ENCODE measurements around the gene CMTM4.
"Not testable (repeated sequence)": the region's sequence is repeated elsewhere in the genome, so short reads cannot be mapped to it uniquely, and the experiment has no call there.

Gene CMTM4

DNA sequence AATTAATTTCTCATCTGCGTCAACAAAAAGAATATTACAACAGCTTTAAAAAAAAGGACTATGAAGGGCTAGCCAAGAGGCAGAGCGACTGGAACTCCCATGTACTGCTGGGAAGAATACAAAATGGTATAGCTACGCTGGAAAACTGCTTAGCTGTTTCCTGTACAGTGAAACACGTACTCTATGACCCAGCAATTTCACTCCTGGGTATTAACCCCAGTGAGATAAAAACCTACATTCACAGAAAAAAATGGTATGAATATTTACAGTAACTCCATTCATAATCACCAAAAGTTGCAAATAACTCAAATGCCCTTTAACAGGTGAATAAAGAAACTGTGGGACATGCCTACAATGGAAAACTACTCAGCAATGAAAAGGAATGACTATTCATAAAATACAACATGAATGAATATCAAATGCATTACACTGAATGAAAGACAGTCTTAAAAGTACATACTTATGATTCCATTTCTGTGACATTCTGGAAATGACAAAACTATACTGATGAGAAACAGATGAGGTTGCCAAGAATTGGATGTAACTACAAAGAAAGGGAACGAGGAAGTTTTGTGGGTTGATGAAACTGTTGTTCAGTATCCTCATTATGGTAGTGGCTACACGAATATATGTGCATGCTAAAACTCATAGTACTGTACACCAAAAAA lies 27.6 kb downstream of the CMTM4 start:
- Histone ChIP-seq H3K27me3 (ENCODE audit: insufficient read depth, low read depth, severe bottlenecking) (no peaks in the 10 kb centered on the region), H3K9me3 (ENCODE audit: severe bottlenecking) (no peaks in the 10 kb centered on the region), H3K4me3 (ENCODE audit: low read depth, low read length) (no peak overlapping the region), H3K36me3 (no peaks in the 10 kb centered on the region), H3K27ac (no peak overlapping the region)
- DNase-seq, result no peak
- TF ChIP-seq, protein P1, sequence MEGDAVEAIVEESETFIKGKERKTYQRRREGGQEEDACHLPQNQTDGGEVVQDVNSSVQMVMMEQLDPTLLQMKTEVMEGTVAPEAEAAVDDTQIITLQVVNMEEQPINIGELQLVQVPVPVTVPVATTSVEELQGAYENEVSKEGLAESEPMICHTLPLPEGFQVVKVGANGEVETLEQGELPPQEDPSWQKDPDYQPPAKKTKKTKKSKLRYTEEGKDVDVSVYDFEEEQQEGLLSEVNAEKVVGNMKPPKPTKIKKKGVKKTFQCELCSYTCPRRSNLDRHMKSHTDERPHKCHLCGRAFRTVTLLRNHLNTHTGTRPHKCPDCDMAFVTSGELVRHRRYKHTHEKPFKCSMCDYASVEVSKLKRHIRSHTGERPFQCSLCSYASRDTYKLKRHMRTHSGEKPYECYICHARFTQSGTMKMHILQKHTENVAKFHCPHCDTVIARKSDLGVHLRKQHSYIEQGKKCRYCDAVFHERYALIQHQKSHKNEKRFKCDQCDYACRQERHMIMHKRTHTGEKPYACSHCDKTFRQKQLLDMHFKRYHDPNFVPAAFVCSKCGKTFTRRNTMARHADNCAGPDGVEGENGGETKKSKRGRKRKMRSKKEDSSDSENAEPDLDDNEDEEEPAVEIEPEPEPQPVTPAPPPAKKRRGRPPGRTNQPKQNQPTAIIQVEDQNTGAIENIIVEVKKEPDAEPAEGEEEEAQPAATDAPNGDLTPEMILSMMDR (IDR thresholded peaks at IDR 0.05; ENCODE audit: low read depth, low read length), result no peak

DNA sequence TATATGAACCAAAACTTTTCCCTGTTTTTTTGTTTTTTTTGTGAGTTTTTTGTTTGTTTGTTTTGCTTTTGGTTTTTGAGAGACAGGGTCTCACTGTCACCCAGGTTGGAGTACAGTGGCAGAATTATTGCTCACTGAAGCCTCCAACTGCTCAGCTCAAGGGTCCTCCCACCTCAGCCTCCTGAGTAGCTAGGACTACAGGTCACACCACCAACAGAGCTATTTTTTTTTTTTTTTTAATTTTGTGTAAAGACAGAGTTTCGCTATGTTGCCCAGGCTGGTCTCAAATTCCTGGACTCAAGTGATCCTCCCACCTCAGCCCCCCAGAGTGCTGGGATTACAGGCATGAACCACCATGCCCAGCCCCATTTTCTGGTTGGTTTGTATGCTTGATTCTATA lies 28.6 kb downstream of the CMTM4 start:
- Histone ChIP-seq H3K27ac (no peak overlapping the region), H3K9me3 (ENCODE audit: severe bottlenecking) (no peaks in the 10 kb centered on the region)
- TF ChIP-seq, protein P1 (IDR thresholded peaks at IDR 0.05; ENCODE audit: low read depth, low read length), result no peak

DNA sequence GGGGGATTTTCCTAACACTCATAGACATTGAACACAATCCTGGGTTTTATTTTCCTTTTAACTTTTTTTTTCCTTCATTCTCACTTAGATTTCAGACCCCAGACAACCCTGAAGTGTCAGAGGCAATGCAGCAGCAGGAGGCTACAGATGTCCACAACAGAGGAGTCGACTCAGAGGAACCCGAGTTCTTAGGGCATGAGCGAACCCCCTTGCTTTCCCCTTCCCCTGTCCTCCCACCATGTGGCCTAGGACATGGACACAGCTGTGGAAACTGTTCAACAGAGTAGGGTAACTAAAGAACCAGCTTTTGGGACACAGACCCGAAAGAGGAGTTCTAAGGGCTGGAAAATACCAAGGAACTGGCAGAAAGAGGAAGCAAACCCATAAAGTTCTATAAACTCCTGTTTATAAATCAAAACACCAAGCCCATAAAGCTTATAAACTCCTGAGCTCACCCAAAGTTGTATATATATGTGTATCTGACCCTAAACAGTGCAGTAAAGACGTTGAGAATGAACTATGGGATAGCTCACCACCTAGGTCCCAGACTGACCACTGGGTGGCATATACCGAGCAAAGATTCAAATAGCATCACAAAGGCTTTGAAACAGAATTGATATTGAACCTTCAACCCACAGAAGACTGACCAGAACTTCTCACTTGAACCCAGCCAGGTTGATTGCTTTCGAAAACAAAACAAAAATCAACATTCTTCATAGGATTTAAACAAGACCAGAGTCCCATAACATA lies 33.9 kb downstream of the CMTM4 start:
- no peak overlapping the region for H3K27ac ChIP-seq
- DNase-seq, result peak; percentile 27
- TF ChIP-seq, protein P1 (IDR thresholded peaks at IDR 0.05; ENCODE audit: low read depth, low read length), result peak; percentile 61
- H3K9me3 ChIP-seq (ENCODE audit: severe bottlenecking), result no peaks in the 10 kb centered on the region
- no peak overlapping the region for H3K4me3 ChIP-seq (ENCODE audit: low read depth, low read length)
- H3K36me3 ChIP-seq, result no peaks in the 10 kb centered on the region
- no peaks in the 10 kb centered on the region for H3K27me3 ChIP-seq (ENCODE audit: insufficient read depth, low read depth, severe bottlenecking)

More for the DNA sequence above, 28.6 kb downstream of the CMTM4 start:
- Histone ChIP-seq H3K4me3 (ENCODE audit: low read depth, low read length) (no peak overlapping the region), H3K36me3 (no peaks in the 10 kb centered on the region), H3K27me3 (ENCODE audit: insufficient read depth, low read depth, severe bottlenecking) (no peaks in the 10 kb centered on the region)
- DNase-seq, result no peak

DNA sequence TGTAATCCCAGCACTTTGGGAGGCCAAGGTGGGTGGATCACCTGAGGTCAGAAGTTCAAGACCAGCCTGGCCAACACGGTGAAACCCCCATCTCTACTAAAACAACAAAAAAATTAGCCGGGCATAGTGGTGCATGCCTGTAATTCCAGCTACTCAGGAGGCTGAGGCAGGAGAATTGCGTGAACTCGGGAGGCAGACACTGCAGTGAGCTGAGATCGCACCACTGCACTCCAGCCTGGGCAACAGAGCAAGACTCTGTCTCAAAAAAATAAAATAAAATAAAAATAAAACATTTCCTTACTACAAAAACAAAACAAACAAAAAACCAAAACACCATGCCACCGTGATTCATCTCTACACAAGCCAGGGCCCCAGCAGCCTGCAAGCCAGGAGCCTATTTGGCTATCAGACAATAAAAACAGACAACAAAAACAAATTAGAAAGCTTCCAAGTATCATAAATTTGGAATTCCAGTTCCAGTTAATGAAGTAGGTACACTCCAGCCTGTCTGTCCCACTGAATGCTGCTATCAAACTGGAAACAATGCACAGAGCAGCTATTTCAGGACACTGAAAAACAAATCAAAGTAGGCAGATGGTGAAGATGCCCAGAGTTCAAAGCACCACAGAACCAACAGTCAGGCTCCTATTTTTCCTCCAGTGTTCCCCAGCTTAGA lies 34.7 kb downstream of the CMTM4 start:
- not testable (repeated sequence) for DNase-seq; H3K36me3 ChIP-seq; H3K4me3 ChIP-seq (ENCODE audit: low read depth, low read length); H3K27me3 ChIP-seq (ENCODE audit: insufficient read depth, low read depth, severe bottlenecking); H3K9me3 ChIP-seq (ENCODE audit: severe bottlenecking); H3K27ac ChIP-seq

DNA sequence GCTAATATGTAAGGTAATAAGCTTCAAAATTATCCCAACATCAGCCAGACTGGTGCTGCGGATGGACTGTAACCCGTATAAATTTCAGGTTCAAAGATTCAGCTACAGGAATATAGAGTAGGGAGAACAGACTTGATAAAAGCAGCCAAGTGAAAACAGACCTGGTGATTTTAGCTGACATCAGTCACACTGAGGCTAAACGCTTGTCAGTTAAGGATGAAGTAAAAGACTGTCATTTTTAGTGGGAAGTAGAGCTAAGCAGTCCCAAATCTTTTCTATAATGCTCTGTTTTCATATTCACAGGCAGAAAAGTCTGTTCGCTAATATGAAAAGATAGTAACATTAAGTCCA lies 35.4 kb downstream of the CMTM4 start:
- H3K4me3 ChIP-seq (ENCODE audit: low read depth, low read length), result no peak overlapping the region
- 0 out of 2 replicates have a peak overlapping the region, but pooled peaks have one; percentile 2 for H3K27ac ChIP-seq
- no peaks in the 10 kb centered on the region for H3K9me3 ChIP-seq (ENCODE audit: severe bottlenecking)
- H3K27me3 ChIP-seq (ENCODE audit: insufficient read depth, low read depth, severe bottlenecking), result no peaks in the 10 kb centered on the region
- H3K36me3 ChIP-seq, result no peaks in the 10 kb centered on the region
- TF ChIP-seq, protein P1 (IDR thresholded peaks at IDR 0.05; ENCODE audit: low read depth, low read length), result no peak
- DNase-seq, result no peak
